BLaER1 (cell line): Measurements from ENCODE around the gene WHRN.

Experiments
- H3K27ac ChIP-seq: shearing (Covaris generic); formaldehyde crosslinking; 2 replicates; pipeline ENCODE4 v1.8.1; 2022
- H3K27me3 ChIP-seq: shearing (Covaris generic); formaldehyde crosslinking; 2 replicates; pipeline ENCODE4 v1.8.1; 2022
- H3K36me3 ChIP-seq: shearing (Covaris generic); formaldehyde crosslinking; 2 replicates; pipeline ENCODE4 v1.8.1; 2022
- H3K4me1 ChIP-seq: shearing (Covaris generic); formaldehyde crosslinking; 2 replicates; pipeline ENCODE4 v1.8.1; 2022
- H3K4me2 ChIP-seq: shearing (Covaris generic); formaldehyde crosslinking; 2 replicates; pipeline ENCODE4 v1.8.1; 2022
- H3K4me3 ChIP-seq: shearing (Covaris generic); formaldehyde crosslinking; 2 replicates; pipeline ENCODE4 v1.8.1; 2022
- H3K9ac ChIP-seq: shearing (Covaris generic); formaldehyde crosslinking; 2 replicates; pipeline ENCODE4 v1.8.1; 2022
- H3K9me3 ChIP-seq: shearing (Covaris generic); formaldehyde crosslinking; 2 replicates; pipeline ENCODE4 v1.8.1; 2022
- H4K20me1 ChIP-seq: shearing (Covaris generic); formaldehyde crosslinking; 2 replicates; pipeline ENCODE4 v1.8.1; 2022
- Cebpa-rat ChIP-seq: shearing (Covaris generic); IDR thresholded peaks from 2 replicates; pipeline ENCODE4 v1.8.1; 2022

The WHRN gene

DNA sequence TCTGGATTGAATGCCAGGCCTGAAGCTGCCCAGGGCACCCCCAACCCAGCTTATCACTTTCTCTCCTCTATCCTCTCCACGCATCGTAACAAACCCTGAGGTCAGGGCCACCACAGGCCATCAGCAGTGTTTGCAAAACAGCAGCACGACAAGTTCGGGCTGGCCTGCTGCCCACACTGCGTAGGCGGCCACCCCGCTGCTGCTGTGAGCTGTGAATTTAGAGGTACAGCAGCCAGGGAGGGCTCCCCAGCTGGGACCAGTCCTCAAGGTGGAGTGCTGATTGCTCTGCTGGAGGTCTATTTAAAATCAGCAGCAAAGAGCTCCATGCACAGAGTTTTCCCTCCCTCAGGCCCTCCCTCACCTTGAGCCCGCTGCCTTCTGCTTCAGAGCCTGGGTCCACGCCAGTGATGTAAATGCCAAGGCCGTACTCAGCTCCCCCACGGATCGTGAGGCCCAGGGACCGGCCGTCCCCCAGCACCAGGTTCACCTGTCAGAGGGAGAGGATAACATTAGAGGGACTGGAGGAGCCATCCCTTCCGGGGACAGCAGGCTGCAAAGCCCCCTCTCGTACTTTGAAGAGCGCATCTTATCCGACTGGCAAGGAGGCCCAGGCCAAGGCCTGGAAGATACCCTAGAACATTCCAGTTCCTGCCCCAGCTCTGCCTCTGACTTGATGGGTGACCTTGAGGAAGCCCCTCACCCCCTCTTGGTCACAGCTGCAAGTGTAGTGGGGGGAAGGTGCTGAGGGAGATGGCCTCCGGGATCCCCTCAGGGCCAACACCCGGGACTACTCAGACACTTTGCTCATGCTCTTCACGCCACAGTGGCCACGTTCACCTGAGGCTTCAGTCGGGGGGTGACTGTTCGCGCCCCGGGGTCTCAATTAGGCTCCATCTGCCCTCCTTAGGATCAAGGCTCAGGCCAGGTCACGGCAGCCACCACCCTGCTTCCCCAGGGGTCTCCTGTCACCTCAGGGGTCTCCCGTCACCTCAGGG, 39.1 kb downstream of the WHRN start:
- peaks cover 4% of the 10 kb centered on the region; the same call in 1 of the 2 replicates for H3K4me1 ChIP-seq
- no peaks in the 10 kb centered on the region for H4K20me1 ChIP-seq
- H3K4me3 ChIP-seq: no peak overlapping the region
- no peak overlapping the region for H3K27ac ChIP-seq
- TF ChIP-seq Cebpa-rat: no peak
- no peak overlapping the region for H3K4me2 ChIP-seq
- H3K36me3 ChIP-seq: no peaks in the 10 kb centered on the region
- H3K9me3 ChIP-seq: no peaks in the 10 kb centered on the region
- no peak overlapping the region for H3K9ac ChIP-seq
- H3K27me3 ChIP-seq: no peaks in the 10 kb centered on the region

DNA sequence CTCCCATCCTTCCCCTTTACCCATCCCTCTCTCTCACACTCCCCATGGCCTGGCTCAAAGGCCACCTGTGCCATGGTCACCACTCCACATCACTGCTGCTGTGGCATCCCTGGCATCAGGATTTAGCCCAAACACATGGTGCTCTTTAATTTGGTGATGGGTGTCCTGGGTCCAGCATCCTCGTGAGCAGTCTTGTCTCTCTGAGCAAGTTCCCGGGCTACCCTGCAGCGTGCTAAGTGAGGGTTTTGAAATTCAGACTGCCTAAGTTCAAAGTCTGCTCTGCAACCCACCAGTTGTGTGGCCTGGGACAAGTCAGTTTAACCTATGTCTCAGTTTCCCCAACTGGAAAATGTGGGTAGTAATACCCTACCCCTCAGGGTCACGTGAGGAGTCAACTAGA, 39.9 kb downstream of the WHRN start:
- Histone ChIP-seq H3K27ac (no peak overlapping the region), H3K4me3 (no peak overlapping the region), H3K9ac (no peak overlapping the region), H3K27me3 (no peaks in the 10 kb centered on the region), H3K4me2 (no peak overlapping the region), H3K4me1 (peaks cover 6% of the 10 kb centered on the region; the same call in 1 of the 2 replicates), H3K36me3 (no peaks in the 10 kb centered on the region), H4K20me1 (no peaks in the 10 kb centered on the region), H3K9me3 (no peaks in the 10 kb centered on the region)
- no peak for TF ChIP-seq Cebpa-rat

GRCh38 chr9:114464281-114465051, 40.8 kb downstream of the WHRN start:
- H3K4me1 ChIP-seq: peaks cover 6% of the 10 kb centered on the region; the same call in 1 of the 2 replicates
- H3K27me3 ChIP-seq: no peaks in the 10 kb centered on the region
- no peaks in the 10 kb centered on the region for H3K36me3 ChIP-seq
- no peak overlapping the region for H3K27ac ChIP-seq
- H3K4me3 ChIP-seq: no peak overlapping the region
- no peak overlapping the region for H3K4me2 ChIP-seq
- no peak for TF ChIP-seq Cebpa-rat
- H3K9me3 ChIP-seq: no peaks in the 10 kb centered on the region
- H3K9ac ChIP-seq: no peak overlapping the region
- H4K20me1 ChIP-seq: no peaks in the 10 kb centered on the region

- no peak overlapping the region for H3K4me2 ChIP-seq
- H3K4me1 ChIP-seq: peaks cover 6% of the 10 kb centered on the region; the same call in 1 of the 2 replicates
- H3K36me3 ChIP-seq: no peaks in the 10 kb centered on the region
- H3K9me3 ChIP-seq: no peaks in the 10 kb centered on the region
- TF ChIP-seq Cebpa-rat: no peak
- no peaks in the 10 kb centered on the region for H3K27me3 ChIP-seq
- H3K27ac ChIP-seq: no peak overlapping the region
- no peak overlapping the region for H3K9ac ChIP-seq
- no peaks in the 10 kb centered on the region for H4K20me1 ChIP-seq
- no peak overlapping the region for H3K4me3 ChIP-seq
These were observed 42.5 kb downstream of the WHRN start for GRCh38 chr9:114462791-114463190.

DNA sequence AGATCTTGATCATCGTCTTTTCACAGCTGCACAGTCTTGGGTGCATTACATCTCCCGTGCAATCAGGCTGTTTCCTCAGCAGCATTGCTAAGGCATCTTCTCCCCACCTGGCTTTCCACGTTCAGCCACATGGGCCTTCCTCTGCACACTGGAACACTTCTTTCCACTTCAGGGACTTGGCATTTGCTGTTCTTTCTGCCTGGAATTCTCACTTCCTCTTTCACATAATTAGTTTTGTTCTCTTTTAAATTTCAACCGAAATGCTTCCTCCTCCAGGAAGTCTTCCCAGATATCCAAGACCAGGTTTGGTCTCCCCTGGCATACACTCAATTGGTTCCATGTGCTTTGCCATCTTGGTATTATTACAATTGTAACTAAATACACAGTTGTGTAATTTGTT, 43.8 kb downstream of the WHRN start:
- Histone ChIP-seq H3K27ac (no peak overlapping the region), H3K4me1 (peaks cover 6% of the 10 kb centered on the region; the same call in 1 of the 2 replicates), H3K9ac (no peak overlapping the region), H4K20me1 (no peaks in the 10 kb centered on the region), H3K27me3 (no peaks in the 10 kb centered on the region), H3K36me3 (no peaks in the 10 kb centered on the region), H3K4me2 (no peak overlapping the region), H3K4me3 (no peak overlapping the region), H3K9me3 (no peaks in the 10 kb centered on the region)
- TF ChIP-seq Cebpa-rat: no peak

DNA sequence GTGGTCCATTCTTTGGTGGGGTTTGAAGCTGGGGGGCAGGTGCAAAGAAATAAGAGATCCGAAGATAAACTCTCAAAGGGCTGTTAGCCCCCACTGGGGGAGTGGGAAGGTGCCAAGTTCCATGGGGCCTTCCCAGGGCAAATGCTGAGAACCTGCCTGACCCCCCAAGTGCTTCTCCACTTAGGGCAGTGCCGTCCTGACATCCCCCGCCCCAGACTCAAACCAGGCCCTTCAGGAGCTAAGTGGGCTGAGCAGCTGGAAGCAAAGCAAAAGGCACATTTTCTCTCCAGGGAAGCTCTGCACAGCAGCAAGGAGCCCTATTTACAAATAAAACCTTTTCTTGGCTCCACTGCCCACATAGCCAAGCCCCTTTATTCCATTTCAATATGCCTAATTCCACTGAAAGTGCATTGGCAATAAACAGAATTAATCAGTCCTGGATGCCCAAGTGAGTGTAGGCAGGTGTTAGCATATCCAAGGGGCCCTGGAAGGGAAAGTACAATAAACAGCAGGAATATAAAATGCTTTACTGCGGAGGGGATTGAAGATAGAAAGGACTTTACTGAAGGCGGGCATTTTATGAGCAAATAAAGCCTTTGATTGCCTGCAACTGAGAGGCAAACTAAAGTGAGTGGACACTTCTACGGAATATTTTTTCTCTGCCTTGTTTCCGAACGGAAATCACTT, 44.6 kb downstream of the WHRN start:
- no peaks in the 10 kb centered on the region for H3K36me3 ChIP-seq
- H3K27ac ChIP-seq: no peak overlapping the region
- TF ChIP-seq Cebpa-rat: no peak
- H3K4me2 ChIP-seq: no peak overlapping the region
- no peak overlapping the region for H3K4me3 ChIP-seq
- no peaks in the 10 kb centered on the region for H3K27me3 ChIP-seq
- no peaks in the 10 kb centered on the region for H4K20me1 ChIP-seq
- no peaks in the 10 kb centered on the region for H3K9me3 ChIP-seq
- peaks cover 6% of the 10 kb centered on the region; the same call in 1 of the 2 replicates for H3K4me1 ChIP-seq
- no peak overlapping the region for H3K9ac ChIP-seq

DNA sequence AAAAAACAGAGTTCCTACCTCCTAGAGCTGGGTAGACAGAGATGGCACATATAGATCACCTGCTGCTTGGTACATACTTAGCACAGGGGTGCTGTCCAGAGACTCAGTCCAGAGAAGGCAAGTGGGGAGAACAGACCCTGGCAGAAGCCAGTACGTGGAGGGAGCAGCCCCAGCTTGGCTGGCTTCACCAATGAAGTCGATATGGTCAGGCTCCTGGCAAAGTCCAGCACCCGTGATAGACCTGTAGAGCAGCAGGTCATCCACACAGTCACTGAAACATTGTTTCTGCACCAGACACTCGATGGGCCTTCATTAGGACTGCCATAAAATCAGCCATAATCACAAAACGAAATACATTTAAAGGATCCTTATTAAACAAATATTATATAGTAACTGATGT, 45.8 kb downstream of the WHRN start:
- Histone ChIP-seq H3K36me3 (no peaks in the 10 kb centered on the region), H3K9ac (no peak overlapping the region), H3K9me3 (no peaks in the 10 kb centered on the region), H3K4me1 (peaks cover 6% of the 10 kb centered on the region; the same call in 1 of the 2 replicates), H4K20me1 (no peaks in the 10 kb centered on the region), H3K27ac (no peak overlapping the region), H3K4me2 (no peak overlapping the region), H3K4me3 (no peak overlapping the region), H3K27me3 (no peaks in the 10 kb centered on the region)
- TF ChIP-seq Cebpa-rat: no peak

DNA sequence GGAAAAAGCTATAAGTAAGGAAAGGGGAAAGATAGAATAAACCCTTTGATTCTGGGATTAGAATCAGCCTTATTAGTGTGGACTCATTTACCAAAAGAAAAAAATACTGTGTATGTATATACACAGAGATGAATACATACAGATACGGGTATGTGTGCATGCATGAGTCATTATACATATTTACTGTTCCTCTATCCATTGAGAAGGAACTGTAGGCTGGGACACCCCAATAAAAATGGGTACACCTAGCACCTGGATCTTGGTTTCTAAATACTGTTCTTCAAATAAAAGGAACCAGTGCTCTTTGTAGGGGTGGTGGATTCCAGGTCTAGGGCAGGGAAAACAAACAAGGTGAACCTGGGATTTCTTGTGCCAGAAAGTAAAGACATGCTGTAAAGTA, 48.3 kb downstream of the WHRN start:
- H3K9me3 ChIP-seq: no peaks in the 10 kb centered on the region
- no peak overlapping the region for H3K4me2 ChIP-seq
- no peaks in the 10 kb centered on the region for H3K27me3 ChIP-seq
- no peak for TF ChIP-seq Cebpa-rat
- no peak overlapping the region for H3K9ac ChIP-seq
- no peak overlapping the region for H3K4me3 ChIP-seq
- no peaks in the 10 kb centered on the region for H4K20me1 ChIP-seq
- no peak overlapping the region for H3K27ac ChIP-seq
- peaks cover 20% of the 10 kb centered on the region for H3K4me1 ChIP-seq
- H3K36me3 ChIP-seq: no peaks in the 10 kb centered on the region

- Histone ChIP-seq H3K27me3 (no peaks in the 10 kb centered on the region), H3K27ac (no peak overlapping the region), H3K9me3 (no peaks in the 10 kb centered on the region), H3K4me3 (no peak overlapping the region), H3K9ac (no peak overlapping the region), H3K4me2 (no peak overlapping the region), H3K4me1 (peaks cover 27% of the 10 kb centered on the region), H4K20me1 (no peaks in the 10 kb centered on the region), H3K36me3 (no peaks in the 10 kb centered on the region)
- no peak for TF ChIP-seq Cebpa-rat
These were observed 50.6 kb downstream of the WHRN start for GRCh38 chr9:114454652-114455051.
